ENCODE measurements around the gene CHRNB2. TPM values are rescaled to one million over a fixed set of nuclear protein-coding genes. Genes with fewer than 3 reads are reported as not detected.

Gene CHRNB2
- total and polyA plus RNA-seq, 2 donors (not counting 1 experiment from before 2014, with no cell fraction given) = 0.03 TPM; not detected in 1

DNA sequence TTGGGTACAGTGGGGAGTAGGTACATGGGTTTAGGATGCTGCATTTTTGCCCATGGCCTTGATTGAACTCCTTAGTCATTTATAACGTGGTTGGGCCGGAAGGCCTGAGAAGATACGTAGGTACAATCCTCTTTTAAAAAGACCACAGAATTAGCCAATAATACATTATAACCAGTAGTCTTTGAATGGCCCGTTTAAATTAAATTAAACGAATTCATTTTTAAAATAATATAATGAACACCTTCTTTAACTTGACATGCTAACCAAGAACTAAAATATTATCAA, 60.5 kb downstream of the CHRNB2 start:
- Mint-ChIP-seq H3K4me3 (peak overlapping the region; percentile 94), H3K9me3 (ENCODE audit: insufficient read depth) (peaks cover 4% of the 10 kb centered on the region), H3K4me1 (peaks cover 32% of the 10 kb centered on the region), H3K27ac (peak overlapping the region; percentile 99), H3K27me3 (peaks cover 7% of the 10 kb centered on the region)
- Histone ChIP-seq H2AFZ (ENCODE audit: insufficient read depth, low read depth, low read length, poor library complexity, severe bottlenecking) (peak overlapping the region; percentile 91), H3K27ac (ENCODE audit: low read length in 2 of 2) (peak overlapping the region; percentile 94 to 98), H3K4me1 (ENCODE audit: control insufficient read depth in 2 of 2, insufficient read depth in 2 of 2, low read length in 2 of 2) (peaks cover 8 to 12% of the 10 kb centered on the region in 2 donors), H3K27me3 (replicated peaks in 1 of 4; ENCODE audit: control extremely low read depth in 1 of 4, control insufficient read depth in 3 of 4, insufficient read depth in 4 of 4, low read length in 3 of 4) (peaks cover 0 to 3% (median 0%) of the 10 kb centered on the region in 4 experiments), H4K20me1 (ENCODE audit: control insufficient read depth, insufficient read depth, low read length, poor library complexity, severe bottlenecking) (peaks cover 14% of the 10 kb centered on the region), H3K36me3 (replicated peaks in 1 of 2; ENCODE audit: control extremely low read depth in 1 of 2, control insufficient read depth in 1 of 2, extremely low read depth in 1 of 2, insufficient read depth in 2 of 2, low read length in 1 of 2) (no peaks in the 10 kb centered on the region), H3K9ac (ENCODE audit: low read length) (peak overlapping the region; percentile 87), H3K79me2 (ENCODE audit: control insufficient read depth, insufficient read depth, low read length) (peaks cover 49% of the 10 kb centered on the region), H3K9me3 (ENCODE audit: control extremely low read depth in 1 of 3, control insufficient read depth in 2 of 3, insufficient read depth in 1 of 3, low read length in 2 of 3) (peaks cover 0 to 2% (median 0%) of the 10 kb centered on the region in 3 donors), H3K4me2 (replicated peaks; ENCODE audit: low read depth, low read length, poor library complexity, severe bottlenecking) (peak overlapping the region; percentile 92), H3K4me3 (ENCODE audit: control extremely low read depth in 1 of 5, extremely low read depth in 1 of 5, insufficient read depth in 1 of 5, low read depth in 2 of 5, low read length in 4 of 5) (peak overlapping the region; percentile 66 to 94 (median 88))
- POLR2A ChIA-PET = interaction anchor here (0.9 kb wide), 1 partner anchor 309 kb away, joined by 4 read pairs; the partner anchor contains the start of gene PMVK
- intact Hi-C loops (cut with micrococcal nuclease) = loop anchor here (5.0 kb wide), 1 partner anchor 706 kb away; the partner anchor contains the start of gene GATAD2B
- ATAC-seq (ENCODE audit: low read depth) (peak; percentile 18), DNase-seq (no peak)
- WGBS (ENCODE audit: insufficient coverage) = no CpG with 5 or more reads among the region's 5 CpGs
- TF ChIP-seq, protein P1, sequence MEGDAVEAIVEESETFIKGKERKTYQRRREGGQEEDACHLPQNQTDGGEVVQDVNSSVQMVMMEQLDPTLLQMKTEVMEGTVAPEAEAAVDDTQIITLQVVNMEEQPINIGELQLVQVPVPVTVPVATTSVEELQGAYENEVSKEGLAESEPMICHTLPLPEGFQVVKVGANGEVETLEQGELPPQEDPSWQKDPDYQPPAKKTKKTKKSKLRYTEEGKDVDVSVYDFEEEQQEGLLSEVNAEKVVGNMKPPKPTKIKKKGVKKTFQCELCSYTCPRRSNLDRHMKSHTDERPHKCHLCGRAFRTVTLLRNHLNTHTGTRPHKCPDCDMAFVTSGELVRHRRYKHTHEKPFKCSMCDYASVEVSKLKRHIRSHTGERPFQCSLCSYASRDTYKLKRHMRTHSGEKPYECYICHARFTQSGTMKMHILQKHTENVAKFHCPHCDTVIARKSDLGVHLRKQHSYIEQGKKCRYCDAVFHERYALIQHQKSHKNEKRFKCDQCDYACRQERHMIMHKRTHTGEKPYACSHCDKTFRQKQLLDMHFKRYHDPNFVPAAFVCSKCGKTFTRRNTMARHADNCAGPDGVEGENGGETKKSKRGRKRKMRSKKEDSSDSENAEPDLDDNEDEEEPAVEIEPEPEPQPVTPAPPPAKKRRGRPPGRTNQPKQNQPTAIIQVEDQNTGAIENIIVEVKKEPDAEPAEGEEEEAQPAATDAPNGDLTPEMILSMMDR (IDR thresholded peaks at IDR 0.05) = no peak
- TF ChIP-seq EZH2 (IDR thresholded peaks at IDR 0.05; ENCODE audit: borderline replicate concordance, insufficient read depth, low read depth, low read length, poor library complexity, severe bottlenecking) = no peak
- CTCF ChIA-PET = interaction anchor here (2.6 kb wide), 1 partner anchor 69 kb away, joined by 7 read pairs; no protein-coding TSS in a partner anchor

DNA sequence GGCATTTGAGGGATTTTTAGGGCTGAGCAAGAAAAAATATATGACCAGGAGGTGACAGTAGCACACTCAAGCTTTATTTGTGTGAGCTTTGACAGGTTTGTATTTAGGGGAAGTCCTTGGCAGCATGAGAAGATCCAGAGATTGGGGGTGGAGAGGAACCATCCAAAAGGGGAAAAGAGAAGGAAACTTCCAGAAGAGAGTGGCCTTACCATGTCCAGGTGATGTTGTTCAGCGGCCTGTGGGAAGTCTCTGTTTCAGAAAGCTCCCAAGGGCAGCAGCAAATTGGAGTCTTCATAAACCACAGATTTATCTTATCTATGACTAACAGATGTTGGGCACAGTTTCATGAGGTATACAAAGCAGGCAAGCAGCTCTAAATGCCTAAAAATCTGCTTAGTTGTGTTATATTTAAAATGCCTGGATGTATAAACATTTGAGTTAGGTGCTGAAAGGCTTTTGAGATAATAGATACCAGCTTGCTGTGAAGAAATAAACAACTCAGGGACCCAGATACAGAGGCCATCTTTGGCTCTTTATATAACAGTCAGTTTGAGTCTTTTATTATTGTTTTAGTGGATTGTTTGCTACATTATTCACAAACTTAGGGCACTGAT, 61.6 kb downstream of the CHRNB2 start:
- ChIA-PET POLR2A (interaction anchor here (0.7 kb wide), 1 partner anchor 20 kb away, joined by 4 read pairs; no protein-coding TSS in a partner anchor), CTCF (interaction anchor here (1.1 to 1.7 kb wide), 2 partner anchors 23 to 69 kb away, joined by 3 to 7 read pairs; no protein-coding TSS in a partner anchor)
- 100% methylated on average over 1 of the region's 1 CpG for WGBS (ENCODE audit: insufficient coverage)
- Histone ChIP-seq H3K9ac (ENCODE audit: low read length) (no peak overlapping the region), H3K27me3 (replicated peaks in 1 of 4; ENCODE audit: control extremely low read depth in 1 of 4, control insufficient read depth in 3 of 4, insufficient read depth in 4 of 4, low read length in 3 of 4) (peaks cover 0 to 3% (median 0%) of the 10 kb centered on the region in 4 experiments), H2AFZ (ENCODE audit: insufficient read depth, low read depth, low read length, poor library complexity, severe bottlenecking) (peak overlapping the region; percentile 91), H3K4me2 (replicated peaks; ENCODE audit: low read depth, low read length, poor library complexity, severe bottlenecking) (no peak overlapping the region), H3K4me1 (ENCODE audit: control insufficient read depth in 2 of 2, insufficient read depth in 2 of 2, low read length in 2 of 2) (peaks cover 8 to 12% of the 10 kb centered on the region in 2 donors), H3K36me3 (replicated peaks in 1 of 2; ENCODE audit: control extremely low read depth in 1 of 2, control insufficient read depth in 1 of 2, extremely low read depth in 1 of 2, insufficient read depth in 2 of 2, low read length in 1 of 2) (no peaks in the 10 kb centered on the region), H3K79me2 (ENCODE audit: control insufficient read depth, insufficient read depth, low read length) (peaks cover 38% of the 10 kb centered on the region), H3K27ac (ENCODE audit: low read length in 2 of 2) (no peak overlapping the region), H4K20me1 (ENCODE audit: control insufficient read depth, insufficient read depth, low read length, poor library complexity, severe bottlenecking) (peaks cover 4% of the 10 kb centered on the region), H3K9me3 (ENCODE audit: control extremely low read depth in 1 of 3, control insufficient read depth in 2 of 3, insufficient read depth in 1 of 3, low read length in 2 of 3) (peaks cover 0 to 2% (median 0%) of the 10 kb centered on the region in 3 donors), H3K4me3 (ENCODE audit: control extremely low read depth in 1 of 5, extremely low read depth in 1 of 5, insufficient read depth in 1 of 5, low read depth in 2 of 5, low read length in 4 of 5) (no peak overlapping the region)
- no peak for DNase-seq
- H3K27ac Mint-ChIP-seq = peak overlapping the region; percentile 67
- ATAC-seq (ENCODE audit: low read depth) = no peak
- intact Hi-C loops (cut with micrococcal nuclease) = loop anchor here (5.0 kb wide), 1 partner anchor 707 kb away; the partner anchor contains the start of gene GATAD2B
- H3K4me3 Mint-ChIP-seq = peak overlapping the region; percentile 56
- TF ChIP-seq, protein P1 (IDR thresholded peaks at IDR 0.05) = no peak
- TF ChIP-seq EZH2 (IDR thresholded peaks at IDR 0.05; ENCODE audit: borderline replicate concordance, insufficient read depth, low read depth, low read length, poor library complexity, severe bottlenecking) = no peak
- peaks cover 27% of the 10 kb centered on the region for H3K4me1 Mint-ChIP-seq
- peaks cover 11% of the 10 kb centered on the region for H3K27me3 Mint-ChIP-seq
- H3K9me3 Mint-ChIP-seq (ENCODE audit: insufficient read depth) = peaks cover 4% of the 10 kb centered on the region

All from B cell (primary cell).